ENCODE data around the gene WWOX. TPM values are rescaled to one million over a fixed set of nuclear protein-coding genes. Genes with fewer than 3 reads are reported as not detected.

Gene WWOX
- total and polyA plus RNA-seq, 2 of the 13 experiments (the other 11 are each of a cell fraction or from before 2014, with no cell fraction given): 9.1 to 37.4 TPM

DNA sequence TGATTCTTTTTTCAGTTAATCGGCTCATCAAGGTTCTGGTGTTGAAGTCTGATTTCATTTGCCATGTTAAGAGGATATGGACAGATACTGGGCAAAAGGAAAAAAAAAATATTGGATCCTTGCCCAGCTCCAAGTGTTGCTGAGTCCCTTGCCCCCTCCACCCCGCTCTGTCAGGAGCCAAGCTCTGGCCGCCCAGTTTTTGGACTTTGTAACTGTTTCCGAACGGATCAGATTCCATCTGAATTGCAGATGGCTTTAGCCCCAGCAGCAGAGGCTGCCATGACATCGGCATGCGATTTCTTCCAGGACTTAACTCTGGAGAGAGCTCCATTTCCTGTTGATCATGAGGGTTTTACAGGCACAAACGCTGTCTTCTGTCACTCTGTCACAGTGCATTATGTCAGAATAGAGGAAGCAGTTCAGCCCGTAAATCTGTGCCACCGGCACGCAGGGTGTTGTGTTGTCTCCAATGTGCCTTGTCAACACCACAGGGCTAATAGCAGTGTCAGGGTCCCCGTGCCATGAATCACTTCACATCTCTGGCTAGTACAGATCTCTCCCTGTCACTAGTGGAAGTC lies 885.5 kb downstream of the WWOX start (continued):
- TF ChIP-seq, protein P1, sequence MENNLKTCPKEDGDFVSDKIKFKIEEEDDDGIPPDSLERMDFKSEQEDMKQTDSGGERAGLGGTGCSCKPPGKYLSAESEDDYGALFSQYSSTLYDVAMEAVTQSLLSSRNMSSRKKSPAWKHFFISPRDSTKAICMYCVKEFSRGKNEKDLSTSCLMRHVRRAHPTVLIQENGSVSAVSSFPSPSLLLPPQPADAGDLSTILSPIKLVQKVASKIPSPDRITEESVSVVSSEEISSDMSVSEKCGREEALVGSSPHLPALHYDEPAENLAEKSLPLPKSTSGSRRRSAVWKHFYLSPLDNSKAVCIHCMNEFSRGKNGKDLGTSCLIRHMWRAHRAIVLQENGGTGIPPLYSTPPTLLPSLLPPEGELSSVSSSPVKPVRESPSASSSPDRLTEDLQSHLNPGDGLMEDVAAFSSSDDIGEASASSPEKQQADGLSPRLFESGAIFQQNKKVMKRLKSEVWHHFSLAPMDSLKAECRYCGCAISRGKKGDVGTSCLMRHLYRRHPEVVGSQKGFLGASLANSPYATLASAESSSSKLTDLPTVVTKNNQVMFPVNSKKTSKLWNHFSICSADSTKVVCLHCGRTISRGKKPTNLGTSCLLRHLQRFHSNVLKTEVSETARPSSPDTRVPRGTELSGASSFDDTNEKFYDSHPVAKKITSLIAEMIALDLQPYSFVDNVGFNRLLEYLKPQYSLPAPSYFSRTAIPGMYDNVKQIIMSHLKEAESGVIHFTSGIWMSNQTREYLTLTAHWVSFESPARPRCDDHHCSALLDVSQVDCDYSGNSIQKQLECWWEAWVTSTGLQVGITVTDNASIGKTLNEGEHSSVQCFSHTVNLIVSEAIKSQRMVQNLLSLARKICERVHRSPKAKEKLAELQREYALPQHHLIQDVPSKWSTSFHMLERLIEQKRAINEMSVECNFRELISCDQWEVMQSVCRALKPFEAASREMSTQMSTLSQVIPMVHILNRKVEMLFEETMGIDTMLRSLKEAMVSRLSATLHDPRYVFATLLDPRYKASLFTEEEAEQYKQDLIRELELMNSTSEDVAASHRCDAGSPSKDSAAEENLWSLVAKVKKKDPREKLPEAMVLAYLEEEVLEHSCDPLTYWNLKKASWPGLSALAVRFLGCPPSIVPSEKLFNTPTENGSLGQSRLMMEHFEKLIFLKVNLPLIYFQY (CRISPR knock-in tag; IDR thresholded peaks at IDR 0.05; ENCODE audit: borderline replicate concordance): no peak
- TF ChIP-seq, protein P2, sequence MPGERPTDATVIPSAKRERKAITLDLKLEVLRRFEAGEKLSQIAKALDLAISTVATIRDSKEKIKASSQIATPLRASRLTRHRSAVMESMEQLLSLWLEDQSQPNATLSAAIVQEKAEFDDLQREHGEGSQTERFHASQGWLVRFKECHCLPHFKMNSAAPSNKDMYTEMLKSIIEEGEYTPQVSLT (CRISPR knock-in tag; IDR thresholded peaks at IDR 0.05; ENCODE audit: borderline replicate concordance, low read depth): no peak
- TF ChIP-seq, protein P3, sequence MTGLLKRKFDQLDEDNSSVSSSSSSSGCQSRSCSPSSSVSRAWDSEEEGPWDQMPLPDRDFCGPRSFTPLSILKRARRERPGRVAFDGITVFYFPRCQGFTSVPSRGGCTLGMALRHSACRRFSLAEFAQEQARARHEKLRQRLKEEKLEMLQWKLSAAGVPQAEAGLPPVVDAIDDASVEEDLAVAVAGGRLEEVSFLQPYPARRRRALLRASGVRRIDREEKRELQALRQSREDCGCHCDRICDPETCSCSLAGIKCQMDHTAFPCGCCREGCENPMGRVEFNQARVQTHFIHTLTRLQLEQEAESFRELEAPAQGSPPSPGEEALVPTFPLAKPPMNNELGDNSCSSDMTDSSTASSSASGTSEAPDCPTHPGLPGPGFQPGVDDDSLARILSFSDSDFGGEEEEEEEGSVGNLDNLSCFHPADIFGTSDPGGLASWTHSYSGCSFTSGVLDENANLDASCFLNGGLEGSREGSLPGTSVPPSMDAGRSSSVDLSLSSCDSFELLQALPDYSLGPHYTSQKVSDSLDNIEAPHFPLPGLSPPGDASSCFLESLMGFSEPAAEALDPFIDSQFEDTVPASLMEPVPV (CRISPR knock-in tag; IDR thresholded peaks at IDR 0.05): no peak
- TF ChIP-seq, protein P4, sequence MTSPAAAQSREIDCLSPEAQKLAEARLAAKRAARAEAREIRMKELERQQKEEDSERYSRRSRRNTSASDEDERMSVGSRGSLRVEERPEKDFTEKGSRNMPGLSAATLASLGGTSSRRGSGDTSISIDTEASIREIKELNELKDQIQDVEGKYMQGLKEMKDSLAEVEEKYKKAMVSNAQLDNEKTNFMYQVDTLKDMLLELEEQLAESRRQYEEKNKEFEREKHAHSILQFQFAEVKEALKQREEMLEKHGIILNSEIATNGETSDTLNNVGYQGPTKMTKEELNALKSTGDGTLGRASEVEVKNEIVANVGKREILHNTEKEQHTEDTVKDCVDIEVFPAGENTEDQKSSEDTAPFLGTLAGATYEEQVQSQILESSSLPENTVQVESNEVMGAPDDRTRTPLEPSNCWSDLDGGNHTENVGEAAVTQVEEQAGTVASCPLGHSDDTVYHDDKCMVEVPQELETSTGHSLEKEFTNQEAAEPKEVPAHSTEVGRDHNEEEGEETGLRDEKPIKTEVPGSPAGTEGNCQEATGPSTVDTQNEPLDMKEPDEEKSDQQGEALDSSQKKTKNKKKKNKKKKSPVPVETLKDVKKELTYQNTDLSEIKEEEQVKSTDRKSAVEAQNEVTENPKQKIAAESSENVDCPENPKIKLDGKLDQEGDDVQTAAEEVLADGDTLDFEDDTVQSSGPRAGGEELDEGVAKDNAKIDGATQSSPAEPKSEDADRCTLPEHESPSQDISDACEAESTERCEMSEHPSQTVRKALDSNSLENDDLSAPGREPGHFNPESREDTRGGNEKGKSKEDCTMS (CRISPR knock-in tag; conservative IDR thresholded peaks at IDR 0.05): no peak
- TF ChIP-seq MEIS1 (CRISPR knock-in tag; IDR thresholded peaks at IDR 0.05; ENCODE audit: borderline replicate concordance): no peak
- TF ChIP-seq SIN3B (IDR thresholded peaks at IDR 0.05; ENCODE audit: low read length): no peak
- no peak for TF ChIP-seq SCMH1 (CRISPR knock-in tag; IDR thresholded peaks at IDR 0.05; ENCODE audit: borderline replicate concordance)
- no peak for TF ChIP-seq ZIK1 (CRISPR knock-in tag; IDR thresholded peaks at IDR 0.05; ENCODE audit: borderline replicate concordance, low read depth)
- TF ChIP-seq, protein P5, sequence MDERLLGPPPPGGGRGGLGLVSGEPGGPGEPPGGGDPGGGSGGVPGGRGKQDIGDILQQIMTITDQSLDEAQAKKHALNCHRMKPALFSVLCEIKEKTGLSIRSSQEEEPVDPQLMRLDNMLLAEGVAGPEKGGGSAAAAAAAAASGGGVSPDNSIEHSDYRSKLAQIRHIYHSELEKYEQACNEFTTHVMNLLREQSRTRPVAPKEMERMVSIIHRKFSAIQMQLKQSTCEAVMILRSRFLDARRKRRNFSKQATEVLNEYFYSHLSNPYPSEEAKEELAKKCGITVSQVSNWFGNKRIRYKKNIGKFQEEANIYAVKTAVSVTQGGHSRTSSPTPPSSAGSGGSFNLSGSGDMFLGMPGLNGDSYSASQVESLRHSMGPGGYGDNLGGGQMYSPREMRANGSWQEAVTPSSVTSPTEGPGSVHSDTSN (CRISPR knock-in tag; IDR thresholded peaks at IDR 0.05): no peak
- TF ChIP-seq AGO2 (optimal IDR thresholded peaks at IDR 0.05; ENCODE audit: low read depth, low read length): no peak
- TF ChIP-seq, protein P6, sequence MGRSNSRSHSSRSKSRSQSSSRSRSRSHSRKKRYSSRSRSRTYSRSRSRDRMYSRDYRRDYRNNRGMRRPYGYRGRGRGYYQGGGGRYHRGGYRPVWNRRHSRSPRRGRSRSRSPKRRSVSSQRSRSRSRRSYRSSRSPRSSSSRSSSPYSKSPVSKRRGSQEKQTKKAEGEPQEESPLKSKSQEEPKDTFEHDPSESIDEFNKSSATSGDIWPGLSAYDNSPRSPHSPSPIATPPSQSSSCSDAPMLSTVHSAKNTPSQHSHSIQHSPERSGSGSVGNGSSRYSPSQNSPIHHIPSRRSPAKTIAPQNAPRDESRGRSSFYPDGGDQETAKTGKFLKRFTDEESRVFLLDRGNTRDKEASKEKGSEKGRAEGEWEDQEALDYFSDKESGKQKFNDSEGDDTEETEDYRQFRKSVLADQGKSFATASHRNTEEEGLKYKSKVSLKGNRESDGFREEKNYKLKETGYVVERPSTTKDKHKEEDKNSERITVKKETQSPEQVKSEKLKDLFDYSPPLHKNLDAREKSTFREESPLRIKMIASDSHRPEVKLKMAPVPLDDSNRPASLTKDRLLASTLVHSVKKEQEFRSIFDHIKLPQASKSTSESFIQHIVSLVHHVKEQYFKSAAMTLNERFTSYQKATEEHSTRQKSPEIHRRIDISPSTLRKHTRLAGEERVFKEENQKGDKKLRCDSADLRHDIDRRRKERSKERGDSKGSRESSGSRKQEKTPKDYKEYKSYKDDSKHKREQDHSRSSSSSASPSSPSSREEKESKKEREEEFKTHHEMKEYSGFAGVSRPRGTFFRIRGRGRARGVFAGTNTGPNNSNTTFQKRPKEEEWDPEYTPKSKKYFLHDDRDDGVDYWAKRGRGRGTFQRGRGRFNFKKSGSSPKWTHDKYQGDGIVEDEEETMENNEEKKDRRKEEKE (IDR thresholded peaks at IDR 0.05): no peak
- TF ChIP-seq FOXO1 (CRISPR knock-in tag; IDR thresholded peaks at IDR 0.05): no peak; the same call in 1 of the 2 replicates
- TF ChIP-seq, protein P7, sequence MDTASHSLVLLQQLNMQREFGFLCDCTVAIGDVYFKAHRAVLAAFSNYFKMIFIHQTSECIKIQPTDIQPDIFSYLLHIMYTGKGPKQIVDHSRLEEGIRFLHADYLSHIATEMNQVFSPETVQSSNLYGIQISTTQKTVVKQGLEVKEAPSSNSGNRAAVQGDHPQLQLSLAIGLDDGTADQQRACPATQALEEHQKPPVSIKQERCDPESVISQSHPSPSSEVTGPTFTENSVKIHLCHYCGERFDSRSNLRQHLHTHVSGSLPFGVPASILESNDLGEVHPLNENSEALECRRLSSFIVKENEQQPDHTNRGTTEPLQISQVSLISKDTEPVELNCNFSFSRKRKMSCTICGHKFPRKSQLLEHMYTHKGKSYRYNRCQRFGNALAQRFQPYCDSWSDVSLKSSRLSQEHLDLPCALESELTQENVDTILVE (CRISPR knock-in tag; IDR thresholded peaks at IDR 0.05): no peak
- TF ChIP-seq IKZF1 (IDR thresholded peaks at IDR 0.05): no peak
- TF ChIP-seq PHF20 (CRISPR knock-in tag; IDR thresholded peaks at IDR 0.05): no peak
